Cortex of kidney (tissue), 1 donor: ENCODE results near the gene LRRC74A.

Source experiments
- DNase-seq: peaks from one replicate; lab custom pipeline; 2025; lab: John Stamatoyannopoulos, UW

LRRC74A gene

DNA sequence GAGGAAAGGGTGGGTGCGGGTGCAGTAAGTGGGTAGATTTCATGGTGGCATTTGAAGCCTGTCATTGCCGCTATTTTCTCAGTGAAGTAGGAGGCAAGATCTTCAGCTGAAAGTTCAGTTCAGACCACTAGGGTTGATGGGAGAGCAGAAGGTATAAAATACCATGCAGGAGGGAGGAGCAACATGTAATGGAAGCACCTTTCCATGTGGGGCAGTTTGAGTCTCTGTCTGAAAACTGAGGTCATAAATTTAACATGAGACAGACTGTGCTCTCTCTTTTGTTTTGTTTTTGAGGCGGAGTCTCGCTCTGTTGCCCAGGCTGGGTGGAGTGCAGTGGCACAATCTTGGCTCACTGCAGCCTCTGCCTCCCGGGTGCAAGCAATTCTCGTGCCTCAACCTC lies 22.7 kb downstream of the LRRC74A start:
- DNase-seq: no peak

DNA sequence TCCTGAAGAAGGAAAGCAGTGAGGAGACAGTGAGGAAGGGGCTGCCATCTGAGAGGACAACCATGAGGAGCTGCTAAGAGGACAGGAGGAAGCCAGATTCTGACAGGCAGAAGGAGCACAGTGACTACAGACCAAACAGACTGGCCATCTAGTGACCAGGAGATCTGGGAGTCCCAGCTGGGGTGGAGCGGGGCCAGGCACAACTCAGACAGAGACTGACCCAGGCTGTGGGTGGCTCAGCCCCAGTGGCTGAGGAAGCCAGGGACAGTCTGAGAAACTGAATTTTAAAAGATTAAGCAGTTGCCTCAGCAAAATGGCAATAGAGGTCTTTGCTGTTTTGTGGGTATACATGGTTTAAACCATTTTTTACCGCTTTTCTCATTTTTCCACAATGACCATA lies 28.9 kb downstream of the LRRC74A start:
- no peak for DNase-seq

DNA sequence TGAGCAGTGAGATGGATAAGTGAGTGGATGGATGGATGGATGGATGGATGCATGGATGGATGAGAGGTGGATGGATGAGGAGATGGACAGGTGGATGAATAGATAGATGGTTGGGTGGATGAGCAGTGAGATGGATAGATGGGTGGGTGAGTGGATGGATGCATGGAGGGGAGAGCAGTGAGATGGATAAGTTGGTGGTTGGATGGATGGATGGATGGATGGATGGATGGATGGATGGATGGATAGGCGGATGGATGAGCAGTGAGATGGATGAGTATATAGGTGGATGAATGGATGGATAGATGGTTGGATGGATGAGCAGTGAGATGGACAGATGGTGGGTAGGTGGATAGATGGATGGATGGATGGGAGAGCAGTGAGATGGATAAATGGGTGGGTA lies 30.6 kb downstream of the LRRC74A start:
- no peak for DNase-seq

DNA sequence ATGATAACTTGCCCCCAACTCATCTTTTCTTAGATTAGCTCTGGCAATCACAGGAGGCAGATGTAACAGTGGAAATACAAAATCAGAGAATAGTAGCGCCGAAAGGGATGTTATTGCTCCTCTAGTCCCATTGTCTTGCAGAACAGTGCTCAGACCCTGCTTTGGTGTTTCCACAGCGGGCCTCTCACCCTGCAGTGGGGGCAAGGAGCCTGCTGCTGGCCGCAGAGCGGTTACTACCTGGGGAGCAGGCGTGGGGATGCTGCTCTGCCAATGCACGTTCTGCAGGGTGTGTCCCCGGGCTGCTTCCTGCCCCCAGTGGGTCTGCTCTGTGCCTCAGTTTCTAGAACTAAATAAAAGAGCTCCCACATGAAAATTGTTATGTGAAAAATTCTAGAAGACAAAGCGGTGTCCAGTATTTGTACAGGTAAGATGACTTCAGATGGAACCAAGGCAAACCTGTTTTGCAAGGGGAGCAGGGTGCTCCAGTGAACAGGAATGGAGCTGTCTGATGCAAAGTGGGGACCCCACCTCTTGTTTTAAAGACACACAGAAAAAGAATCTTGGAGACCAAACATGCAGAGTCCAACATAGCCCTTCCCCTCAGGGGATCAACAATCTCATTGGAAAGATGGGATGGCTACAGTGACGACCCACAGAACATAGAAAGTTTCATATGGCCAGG lies 35.5 kb downstream of the LRRC74A start:
- DNase-seq: no peak

DNA sequence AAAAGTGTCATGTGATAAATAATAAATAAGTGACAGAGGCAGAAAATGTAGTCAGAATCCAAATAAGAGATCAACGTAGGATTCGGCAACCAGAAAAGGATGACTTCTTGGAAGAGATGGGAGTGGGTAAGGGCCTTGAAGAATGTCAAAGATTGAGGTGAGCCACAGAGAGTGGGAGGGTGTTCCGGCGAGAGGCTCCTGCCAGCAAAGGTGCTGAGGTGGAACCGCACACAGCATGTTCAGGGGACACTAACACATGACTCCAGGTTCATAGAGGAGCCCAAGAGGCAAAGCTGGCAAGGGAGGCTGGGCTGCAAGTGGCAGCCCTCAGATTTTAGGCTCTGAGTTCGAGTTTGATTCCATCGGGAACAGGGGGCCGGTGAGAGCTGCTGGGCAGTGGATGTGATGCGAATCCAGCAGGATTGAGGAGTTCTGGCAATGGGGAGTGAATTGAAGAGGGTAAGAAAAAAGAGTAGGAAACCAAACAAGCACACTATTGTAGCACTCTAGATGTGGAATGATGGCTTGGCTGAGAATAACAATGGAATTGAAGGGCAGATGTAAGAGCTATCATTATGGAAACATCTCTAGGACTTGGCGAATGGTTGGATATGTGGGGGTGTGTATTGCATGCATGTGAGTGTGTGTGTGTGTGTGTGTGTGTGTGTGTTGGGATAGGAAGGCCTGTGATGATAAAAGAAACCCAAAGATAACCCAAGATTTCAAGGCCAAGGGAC lies 36.5 kb downstream of the LRRC74A start:
- no peak for DNase-seq

DNA sequence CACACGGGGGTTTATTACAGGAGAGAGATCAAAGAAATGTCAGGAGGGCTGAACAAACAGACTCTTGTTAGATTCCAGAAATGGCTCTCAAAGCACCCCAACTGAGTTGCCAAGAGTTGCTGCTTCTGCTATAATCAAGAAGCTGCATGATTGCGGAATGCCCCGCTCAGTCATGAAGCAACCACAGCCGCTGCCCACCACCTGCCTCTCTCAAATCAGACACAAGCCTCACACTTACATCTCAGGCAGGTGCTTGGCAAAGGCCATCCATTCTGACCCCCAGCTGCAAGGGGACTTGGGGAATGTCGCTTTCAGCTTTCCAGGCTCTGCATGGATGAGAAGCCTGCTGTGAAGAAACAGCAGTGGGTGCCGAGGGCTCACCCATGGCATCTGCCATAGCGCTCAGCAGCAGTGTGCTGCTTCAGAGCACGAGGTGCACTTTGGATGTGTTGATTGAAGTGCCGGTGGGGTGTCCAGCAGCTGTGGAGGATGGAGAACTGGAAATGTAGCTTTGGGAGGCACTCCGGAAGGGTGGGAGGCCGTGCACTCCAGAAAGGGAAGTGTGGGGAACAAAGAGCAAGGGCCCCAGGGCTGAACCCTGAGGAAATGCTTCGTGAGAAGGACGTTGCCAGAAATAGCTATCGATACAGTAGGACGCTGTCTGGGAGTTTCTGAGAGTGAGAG lies 37.7 kb downstream of the LRRC74A start:
- no peak for DNase-seq

DNA sequence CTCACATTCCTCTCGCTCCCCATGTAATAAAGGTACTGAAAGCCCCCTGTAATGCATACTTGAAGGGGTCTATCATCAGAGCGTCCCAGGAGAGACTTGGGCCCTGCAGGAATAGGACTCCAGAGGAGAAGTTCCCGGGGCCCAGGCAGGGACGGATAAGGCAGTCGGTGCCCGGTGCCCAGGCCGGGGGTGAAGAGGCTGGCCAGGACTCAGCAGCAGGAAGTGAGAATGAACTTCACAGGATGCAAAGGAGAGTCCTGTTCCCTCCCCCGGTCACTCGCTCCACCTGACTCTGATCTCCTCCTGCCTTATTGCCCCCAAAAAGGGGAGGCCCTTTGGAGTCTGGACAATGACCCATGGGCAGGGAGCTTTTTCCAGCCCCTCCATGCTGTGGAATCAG lies 40.2 kb downstream of the LRRC74A start:
- DNase-seq: no peak

DNA sequence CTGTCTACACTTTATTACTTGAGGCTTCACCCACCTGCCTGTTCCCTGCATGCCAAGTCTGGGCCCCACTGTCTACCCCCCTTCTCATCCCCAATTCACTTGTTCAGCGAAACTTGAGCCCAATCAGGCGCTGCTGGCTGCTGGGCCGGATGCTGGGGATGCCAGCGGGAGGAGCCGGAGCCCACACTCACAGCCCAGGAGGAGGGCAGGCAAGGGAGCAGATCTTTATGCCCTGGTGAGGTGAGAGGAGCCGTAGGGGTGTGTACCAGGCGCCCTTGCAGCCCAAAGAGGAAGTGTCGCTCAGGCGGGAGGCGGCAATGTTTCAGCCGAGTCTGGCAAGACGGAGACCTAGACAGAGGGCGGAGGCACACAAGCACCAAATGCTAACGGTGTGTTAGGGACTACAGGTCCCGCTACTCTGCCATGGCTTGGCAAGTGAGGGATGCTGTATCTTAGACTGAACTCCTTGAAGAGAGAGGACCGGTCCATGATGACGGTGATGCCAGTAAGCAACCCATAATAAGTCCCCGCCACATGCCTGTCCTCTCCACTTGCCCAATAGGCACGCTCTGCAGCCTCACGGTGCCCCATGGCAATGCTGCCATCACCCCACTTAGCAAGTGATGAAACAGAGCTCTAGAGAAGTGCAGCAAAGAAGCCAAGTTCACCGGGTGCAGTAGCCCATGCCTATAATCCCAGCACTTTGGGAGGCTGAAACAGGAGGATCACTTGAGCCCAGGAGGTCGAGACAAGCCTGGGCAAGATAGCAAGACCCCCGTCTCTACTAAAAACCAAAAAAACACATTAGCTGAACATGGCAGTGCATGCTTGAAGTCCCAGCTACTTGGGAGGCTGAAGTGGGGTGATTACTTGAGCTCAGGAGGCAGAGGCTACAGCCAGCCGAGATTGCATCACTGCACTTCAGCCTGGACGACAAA lies 41.6 kb downstream of the LRRC74A start:
- DNase-seq: no peak

DNA sequence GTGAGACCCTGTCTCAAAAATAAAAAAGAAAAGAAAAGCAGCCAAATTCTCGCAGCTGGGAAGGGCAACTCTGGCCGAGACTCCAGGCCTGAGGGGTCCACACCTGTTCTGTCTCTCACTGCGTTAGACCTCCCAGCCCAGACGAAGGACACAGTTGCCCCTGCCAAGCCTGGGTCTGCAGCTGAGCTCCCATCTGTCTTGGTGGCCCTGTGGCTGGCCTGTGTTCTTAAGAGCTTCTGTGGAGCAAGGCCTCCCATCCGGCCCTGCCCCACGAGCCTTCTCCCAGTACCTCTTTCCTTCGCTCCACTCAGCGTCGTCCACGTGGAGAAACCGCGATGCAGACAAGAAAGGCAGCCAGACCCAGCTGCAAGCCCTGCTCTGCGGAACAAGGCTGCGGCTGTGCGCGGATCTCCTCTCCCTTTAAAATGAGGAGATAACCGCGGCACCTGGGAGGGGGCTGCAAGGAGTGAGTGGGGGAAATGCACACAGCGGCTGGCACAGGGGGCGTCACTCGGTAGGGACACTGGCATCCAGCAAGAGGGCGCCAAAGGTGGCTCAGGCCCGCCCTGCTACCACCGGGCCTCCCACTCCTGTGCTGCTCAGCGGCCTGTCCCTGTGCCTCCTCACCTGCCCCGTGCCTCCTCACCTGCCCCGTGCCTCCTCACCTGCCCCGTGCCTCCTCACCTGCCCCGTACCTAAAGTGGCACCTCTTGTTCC lies 42.4 kb downstream of the LRRC74A start:
- DNase-seq: no peak

DNA sequence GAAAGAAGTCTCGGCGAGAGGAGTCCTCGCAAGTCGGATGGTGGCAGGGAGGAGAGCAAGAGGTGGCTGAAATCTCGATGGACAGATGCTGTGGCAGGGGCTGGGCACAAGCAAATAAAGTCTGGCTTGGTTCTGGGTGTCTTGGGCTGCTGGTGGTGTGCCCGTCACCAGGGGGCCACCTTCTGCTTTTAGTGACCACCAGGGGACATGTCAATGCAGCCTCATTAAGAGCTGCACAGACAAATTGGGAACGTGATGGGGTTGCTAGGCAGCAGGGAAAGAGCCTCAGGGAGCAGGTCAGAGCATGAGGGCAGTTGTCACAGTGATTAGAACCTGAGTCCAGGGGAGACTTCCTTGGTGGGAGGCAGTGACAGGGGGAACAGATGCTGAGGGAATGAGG lies 44.0 kb downstream of the LRRC74A start:
- no peak for DNase-seq

DNA sequence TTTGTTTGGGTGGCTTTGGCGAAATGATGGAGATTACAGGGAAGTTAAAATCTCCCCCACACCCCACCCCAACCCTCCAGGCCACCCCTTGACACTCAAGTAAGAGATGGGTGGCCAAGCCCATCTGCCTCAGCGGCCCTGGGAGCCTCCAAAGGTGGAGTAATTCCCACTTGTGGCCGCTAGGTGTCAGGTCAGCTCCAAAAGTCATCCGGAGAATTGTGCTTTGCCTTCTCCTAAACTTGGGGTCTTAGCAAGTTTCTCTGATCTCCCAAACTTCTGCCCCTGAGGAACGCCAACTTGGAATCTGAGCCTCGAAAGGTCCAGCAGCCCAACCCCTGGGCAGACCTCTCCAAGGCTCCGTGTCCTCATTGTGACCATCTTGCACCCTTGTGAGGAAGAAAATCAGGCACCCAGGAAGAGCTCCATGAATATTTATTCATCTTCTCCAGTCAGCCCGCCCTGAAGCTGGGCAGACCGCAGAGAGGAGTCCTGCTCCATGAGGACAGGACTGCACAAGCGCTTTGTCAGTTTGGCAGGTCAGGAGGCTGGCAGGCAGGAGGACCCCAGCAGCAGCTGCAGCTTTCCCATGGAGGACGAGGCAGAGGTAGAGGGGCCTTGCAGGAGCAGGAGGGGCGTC lies 46.7 kb downstream of the LRRC74A start:
- no peak for DNase-seq

DNA sequence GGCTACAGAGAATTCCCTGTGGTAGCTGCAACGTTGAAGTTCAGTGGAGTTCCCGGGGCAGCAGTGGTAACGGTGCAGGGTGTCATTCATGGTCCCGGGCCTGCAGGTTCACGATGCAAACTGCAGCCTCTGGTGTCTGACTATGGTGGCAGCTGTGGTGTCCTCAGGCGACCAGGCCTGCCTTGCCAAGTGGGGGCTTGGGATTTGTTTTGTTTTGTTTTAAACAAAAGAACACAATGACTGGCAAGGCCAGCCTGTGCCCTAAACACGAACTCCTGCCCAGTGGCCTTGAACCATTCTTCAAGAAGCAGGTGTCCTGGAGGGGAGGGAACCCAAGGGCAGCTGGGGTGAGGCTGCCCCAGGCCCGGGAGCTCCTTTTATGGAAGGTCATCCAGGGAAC lies 48.5 kb downstream of the LRRC74A start:
- no peak for DNase-seq

DNA sequence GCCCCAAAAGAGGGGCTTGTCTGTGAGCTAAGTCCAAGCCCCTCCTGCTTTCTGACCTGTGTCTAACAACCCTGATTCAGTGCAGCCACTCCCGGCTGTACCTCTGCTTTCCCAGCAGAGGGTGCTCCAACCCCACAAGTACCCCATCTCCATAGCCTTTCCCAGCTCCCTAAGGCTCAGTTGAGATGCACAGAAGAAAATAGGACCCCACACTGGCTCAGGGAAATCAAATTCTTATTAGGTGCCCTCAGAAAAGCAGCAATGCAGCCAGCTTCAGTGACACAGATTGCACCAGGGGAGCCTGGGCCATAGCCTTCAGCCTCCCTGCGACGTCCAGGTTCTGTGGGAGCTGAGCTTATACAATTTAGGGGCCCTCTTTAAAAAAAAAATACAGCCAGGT lies 49.9 kb downstream of the LRRC74A start:
- DNase-seq: no peak

DNA sequence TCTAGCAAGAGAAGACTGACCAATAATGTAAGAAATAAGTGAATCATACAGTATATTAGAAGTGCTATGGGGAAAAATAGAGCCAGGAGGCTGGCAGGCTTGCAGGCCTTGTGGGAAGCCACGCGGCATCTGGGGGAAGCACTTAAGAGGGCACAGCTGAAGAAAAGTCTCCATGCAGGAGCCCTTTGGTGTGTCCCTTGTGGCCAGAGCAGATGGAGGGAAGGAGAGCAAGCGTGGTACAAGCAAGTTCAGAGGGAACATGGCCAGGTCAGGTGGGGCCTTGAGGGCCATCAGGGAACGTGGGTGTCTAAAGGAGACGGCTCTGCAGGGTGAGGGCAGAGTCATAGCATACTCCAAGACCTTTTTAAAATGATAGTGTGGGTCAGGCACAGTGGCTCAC lies 51.7 kb downstream of the LRRC74A start:
- no peak for DNase-seq

DNA sequence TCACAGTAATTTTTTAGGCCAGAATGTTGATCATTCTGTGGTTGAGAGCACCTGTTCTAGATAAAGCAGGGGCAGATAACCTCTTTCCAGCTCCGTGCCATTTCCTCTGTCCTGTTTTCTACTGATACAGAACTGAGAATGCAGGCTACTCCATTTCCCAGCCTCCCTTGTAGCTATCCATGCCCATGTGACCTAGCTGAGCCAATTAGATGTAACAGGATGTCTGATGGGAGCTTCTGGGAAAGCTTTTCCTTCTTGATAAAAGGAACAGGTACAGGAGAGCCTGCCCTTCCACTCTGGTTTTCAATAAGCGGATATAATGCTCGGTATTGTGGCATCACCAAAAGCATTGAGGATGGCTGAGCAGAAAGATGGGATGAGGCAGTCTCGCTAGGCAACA lies 54.2 kb downstream of the LRRC74A start:
- no peak for DNase-seq

DNA sequence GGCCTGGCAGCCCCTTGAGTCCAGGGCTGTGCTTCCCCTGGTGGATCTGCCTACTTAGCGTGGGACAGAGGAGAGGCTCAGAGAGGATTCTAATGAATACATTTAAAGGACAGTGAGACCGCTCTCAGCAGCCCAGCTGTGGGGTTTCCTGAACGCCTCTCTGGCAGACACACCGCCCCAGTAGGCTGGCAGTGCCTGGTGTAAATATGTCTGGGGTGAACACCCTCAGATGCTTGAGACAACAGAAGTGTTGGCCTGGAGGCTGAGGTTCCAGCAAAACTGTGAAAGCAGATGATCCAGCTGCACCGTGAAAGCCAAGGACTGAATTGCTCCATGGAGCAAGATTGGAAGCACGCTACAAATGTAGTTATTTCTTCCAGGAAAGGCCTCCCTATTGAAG lies 55.1 kb downstream of the LRRC74A start:
- DNase-seq: no peak

DNA sequence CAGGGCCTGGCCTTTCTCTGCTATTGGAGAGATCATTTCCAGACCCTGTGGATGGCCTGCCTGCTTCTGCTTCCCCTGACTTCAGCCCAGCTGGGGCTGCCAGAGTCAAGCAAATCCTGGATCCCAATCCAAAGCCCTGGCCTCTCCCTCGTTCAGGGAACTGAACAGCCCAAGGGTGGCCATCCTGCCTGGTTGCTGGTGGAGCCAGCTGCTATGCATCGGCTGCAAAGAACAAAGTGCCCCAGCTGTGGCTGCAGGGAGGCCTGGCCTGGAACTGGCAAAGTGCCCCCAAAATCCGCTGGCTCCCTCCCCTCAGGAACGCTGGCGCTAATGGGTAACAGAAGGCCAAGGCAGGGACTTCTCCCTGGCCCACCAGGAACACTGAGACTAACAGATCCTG lies 56.4 kb downstream of the LRRC74A start:
- DNase-seq: no peak

DNA sequence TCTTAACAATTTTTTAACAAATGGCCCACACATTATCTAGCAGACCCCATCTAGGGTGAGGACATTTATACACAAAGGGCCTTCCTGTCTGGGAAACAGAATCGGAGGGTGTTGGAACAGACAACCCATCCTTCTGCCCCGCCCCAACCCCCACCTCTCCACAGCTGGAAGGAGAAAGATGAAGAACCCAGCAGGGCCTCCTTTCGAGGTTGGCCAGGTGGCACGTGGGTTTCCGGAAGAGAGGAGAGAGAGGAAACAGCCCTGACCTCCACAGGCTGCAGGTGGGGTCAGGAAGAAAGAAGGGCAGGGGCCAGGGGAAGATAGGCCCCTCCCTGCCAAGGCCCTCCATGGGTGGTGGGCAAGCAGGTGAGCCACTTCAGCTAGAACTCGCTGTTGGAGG lies 57.2 kb downstream of the LRRC74A start:
- DNase-seq: no peak

DNA sequence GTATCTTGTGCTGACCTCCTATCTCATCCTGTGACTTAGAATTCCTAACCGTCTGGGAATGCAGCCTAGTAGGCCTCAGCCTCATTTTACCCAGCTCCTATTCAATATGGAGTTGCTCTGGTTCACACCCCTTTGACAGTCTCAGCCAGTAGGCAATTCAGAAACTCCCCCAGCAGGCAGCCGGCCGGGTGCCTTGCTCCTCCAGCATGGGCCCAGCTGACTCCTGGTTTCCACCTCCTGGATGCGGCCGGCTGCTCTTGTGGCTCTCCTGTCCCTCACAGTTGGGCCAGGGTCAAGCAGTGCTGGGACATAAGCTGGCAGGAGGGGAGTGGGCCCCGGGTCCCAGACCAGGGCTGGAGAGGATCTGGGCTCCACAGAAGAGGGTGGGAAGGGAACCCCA lies 58.2 kb downstream of the LRRC74A start:
- DNase-seq: no peak

DNA sequence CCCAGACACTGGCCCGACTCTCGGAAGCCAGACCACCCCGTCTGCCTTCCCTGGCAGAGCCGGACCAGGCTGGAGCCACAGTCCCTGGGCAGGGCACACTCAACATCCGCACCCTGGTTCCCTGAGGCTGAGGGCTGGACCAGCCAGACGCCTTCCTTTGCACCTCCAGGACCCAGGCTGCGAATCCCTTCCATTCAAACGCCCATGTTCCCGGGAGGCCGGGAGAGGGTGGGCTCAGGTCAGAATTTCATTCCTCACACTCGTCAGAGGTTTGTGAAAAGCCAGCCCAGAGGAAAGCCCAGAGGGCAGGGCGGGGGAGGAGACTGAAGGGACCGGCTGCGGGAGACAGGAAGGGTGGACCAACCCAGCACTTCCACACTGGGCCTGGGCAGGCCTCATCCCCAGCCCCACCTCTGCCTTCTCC lies 58.7 kb downstream of the LRRC74A start:
- no peak for DNase-seq

DNA sequence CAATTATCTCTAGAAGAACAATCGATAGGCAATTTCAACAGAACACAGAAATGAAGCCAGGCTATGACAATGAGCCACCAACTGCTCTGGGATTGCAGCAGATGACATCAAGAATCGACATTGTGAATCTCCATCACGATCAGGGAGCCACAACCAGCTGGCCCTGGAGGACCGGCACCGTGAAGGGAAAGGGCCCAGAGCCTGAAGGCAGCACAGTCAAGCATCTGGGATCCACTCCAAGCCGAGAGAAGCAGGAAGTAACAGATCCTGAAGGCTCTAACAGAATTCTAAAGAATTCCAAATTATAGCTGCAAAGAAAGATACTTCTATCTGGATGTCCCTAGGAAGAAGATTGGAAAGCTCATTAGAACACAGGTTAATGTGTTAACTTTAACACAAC lies 61.0 kb downstream of the LRRC74A start:
- no peak for DNase-seq
